Umbilical cord (tissue), 2 donors: ENCODE results near the gene FSD1. TPM values are rescaled to one million over a fixed set of nuclear protein-coding genes. Genes with fewer than 3 reads are reported as not detected.
A peak's percentile ranks its signal among the peaks of the same experiment; 100 is the strongest.
"Not testable (repeated sequence)": the region's sequence is repeated elsewhere in the genome, so short reads cannot be mapped to it uniquely, and the experiment has no call there.

Experiments used
- DNase-seq: peaks from one replicate; pipeline ENCODE4 v3.0.0-alpha.2; 2015; ENCODE audit warnings: low spot score
- total RNA-seq: library from RNA; depleted of rRNA; stranded (reverse); fragments of >200 nt; gene quantifications from one replicate; pipeline ENCODE4 v1.2.3, GENCODE V29; 2014; ENCODE audit warnings: low replicate concordance; ENCODE audit not compliant: insufficient read depth

The FSD1 gene
- total RNA-seq, result 3.4 TPM

DNA sequence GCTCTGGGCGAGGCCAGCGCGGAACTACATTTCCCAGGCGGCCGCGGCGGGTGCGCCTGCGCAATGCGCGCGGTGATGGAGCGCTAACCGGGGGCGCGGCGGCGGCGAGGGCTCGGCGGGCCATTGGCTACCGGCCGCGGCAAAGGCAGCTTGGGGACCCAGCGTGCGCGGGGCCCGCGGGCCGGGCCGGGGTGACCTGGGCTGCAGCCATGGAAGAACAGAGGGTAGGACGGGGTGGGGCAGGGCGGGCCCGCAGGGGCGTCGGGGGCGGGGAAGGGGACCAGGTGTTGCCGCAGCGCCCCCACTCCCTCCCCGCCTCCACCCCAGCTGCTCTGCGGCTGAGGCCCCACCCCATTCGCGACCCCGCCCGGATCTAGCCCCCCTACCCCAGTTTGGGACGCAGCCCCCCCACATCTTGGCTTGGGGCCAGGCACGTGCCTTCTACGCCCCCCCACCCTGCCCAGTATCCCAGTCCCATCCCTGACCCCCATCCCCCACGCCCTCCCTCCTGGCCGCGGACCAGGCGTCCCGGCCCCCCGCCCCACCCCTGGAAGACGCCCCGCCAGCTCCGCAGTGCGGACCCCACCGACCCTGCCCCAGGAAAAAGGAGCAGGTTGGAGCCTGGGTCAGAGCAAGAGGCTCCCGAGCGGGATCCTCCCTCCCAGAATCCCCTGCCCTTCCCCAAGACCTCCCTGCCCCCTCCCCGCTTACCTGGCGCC, at the start of gene FSD1:
TSS of gene FSD1 (plus strand) at position 61 of the 719 bp plus-strand sequence. CDS start at position 210, 149 bp downstream.
- DNase-seq, result peak; percentile 24

DNA sequence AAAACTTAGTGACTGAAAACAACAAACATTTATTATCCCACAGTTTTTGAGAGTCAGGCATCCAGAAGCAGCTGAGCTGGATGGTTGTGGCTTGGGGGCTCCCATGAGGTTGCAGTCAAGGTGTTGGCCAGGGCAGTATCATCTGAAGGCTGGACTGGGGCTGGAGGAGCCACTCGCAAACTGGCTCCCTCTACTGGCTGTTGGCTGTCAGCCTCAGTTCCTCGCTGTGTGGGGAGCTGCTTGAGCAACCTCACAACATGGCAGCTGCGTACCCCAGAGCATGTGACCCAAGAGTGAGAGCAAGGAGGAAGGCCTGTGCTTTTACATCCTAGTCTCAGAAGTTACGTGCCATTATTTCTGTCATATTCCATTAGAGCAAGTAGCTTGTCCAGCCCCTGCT, 47.8 kb upstream of the FSD1 start:
- no peak for DNase-seq

DNA sequence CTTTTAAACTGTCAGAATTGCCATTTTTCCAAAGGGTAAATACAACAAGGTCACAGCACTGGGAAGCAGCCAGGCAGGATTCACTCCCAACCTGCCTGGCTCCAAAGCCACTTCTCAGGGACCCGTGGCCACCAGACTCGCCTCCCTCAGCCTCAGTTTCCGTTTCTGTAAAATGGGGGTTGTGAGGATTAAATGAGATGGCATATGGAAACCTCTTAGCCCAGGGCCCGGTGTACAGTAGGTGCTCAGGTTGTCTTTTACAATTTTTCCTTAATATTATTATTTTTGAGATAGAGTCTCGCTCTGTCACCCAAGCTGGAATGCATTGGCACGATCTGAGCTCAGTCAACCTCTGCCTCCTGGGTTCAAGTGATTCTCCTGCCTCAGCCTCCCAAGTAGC, 47.4 kb upstream of the FSD1 start:
- no peak for DNase-seq

DNA sequence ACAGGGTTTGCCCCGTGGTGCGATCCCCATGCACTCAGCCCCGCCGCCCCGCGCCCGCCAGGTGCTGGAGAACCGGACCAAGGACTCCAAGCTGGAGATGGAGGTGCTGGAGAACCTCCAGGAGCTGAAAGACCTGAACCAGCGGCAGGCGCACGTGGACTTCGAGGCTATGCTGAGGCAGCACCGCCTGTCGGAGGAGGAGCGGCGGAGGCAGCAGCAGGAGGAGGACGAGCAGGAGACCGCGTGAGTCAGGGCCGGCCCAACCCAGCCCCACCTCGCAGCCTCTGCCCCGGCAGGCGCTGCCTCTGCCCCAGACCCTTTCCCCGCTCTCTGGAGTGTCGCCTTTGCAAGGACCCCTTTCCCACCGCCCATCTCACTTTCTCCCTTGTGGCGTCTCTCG, 46.2 kb upstream of the FSD1 start:
- DNase-seq, result no peak

DNA sequence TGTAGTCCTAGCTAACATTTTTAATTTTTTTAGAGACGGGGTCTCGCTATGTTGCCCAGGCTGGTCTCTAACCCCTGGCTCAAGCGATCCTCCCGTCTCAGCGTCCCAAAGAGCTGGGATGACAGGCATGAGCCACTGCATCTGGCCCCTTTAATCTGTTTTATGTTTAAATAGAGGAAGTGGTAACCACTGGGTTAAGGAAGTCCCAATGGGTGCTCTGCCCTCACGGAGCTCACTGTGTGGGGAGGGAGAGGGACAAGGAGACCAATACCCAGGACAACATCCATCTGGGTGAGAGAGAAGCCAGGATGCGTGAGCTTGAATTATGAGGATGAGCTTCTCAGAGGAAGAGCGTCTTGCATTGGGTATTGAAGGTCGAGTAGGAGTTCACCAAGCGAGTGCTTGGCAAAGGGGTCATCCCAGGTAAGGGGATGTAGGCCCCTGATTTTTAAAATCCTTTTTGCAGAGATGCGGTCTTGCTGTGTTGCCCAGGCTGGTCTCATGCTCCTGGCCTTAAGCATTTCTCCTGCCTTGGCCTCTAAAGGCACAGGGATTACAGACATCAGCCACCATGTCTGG, 43.7 kb upstream of the FSD1 start:
- no peak for DNase-seq

DNA sequence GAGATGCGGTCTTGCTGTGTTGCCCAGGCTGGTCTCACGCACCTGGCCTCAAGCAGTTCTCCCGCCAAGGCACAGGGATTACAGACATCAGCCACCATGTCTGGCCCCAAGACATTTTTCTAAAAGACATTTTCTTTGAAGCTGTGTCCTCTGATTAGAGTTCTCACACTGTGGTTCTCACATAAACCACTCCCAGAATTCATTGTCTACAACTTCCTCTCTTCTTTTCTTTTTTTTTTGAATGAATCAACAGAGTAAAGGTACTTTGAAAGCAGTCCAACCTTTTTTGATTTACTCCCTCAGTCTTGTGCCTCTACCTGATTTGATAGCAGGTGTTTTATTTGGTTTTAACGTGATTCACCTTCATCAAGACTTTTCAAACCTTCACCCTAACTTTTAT, 39.6 kb upstream of the FSD1 start:
- no peak for DNase-seq

DNA sequence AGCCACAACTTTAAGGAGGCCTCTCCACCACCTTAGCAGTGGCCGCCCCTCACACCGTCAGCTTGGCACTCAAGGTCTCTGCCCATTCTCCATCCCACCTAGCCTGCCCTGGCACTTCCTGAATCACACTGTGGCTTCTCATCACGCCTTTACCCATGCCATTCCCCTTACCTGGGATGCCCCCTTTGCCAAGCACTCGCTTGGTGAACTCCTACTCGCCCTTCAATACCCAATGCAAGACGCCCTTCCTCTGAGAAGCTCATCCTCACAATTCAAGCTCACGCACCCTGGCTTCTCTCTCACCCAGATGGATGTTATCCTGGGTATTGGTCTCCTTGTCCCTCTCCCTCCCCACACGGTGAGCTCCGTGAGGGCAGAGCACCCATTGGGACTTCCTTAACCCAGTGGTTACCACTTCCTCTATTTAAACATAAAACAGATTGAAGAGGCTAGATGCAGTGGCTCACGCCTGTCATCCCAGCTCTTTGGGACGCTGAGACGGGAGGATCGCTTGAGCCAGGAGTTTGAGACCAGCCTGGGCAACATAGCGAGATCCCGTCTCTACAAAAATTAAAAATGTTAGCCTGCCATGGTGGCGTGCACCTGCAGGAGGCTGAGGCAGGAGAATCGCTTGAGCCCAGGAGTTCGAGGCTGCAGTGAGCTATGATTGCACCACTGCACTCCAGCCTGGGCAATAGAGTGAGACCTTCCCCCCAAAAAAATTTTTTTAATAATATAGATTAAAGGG, 38.0 kb upstream of the FSD1 start:
- DNase-seq, result no peak

DNA sequence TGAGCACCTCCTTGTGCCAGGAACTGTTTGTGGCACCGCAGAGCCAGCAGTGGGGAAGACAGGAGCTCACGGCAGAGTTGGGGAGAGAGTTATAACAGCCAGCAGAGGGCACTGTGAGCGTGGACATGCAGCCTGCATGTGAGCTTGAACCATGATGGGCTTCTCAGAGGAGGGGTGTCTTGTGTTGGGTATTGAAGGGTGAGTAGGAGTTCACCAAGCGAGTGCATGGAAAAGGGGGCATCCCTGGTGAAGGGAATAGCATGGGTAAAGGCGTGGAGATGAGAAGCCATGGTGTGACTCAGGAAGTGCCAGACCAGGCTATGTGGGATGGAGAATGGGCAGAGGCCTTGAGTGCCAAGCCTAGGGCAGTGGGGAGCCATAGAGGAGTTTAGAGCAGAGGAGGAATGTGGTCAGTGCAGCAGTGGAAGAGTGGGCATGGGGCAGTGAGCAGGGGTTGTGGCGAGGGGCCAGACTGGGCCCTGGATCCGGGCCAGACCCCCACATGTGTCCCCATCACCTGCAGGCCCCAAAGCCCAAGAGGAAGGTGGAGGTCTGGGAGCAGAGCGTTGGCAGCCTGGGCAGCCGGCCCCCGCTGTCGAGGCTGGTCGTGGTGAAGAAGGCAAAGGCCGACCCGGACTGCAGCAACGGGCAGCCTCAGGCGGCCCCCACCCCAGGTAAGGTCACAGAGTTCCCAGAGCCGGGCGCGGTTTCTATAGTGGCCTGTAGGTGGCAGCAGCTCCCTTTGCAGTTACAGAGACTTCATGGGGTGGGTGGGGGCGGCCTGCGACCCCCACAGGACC, 37.1 kb upstream of the FSD1 start:
- peak; percentile 11 for DNase-seq

DNA sequence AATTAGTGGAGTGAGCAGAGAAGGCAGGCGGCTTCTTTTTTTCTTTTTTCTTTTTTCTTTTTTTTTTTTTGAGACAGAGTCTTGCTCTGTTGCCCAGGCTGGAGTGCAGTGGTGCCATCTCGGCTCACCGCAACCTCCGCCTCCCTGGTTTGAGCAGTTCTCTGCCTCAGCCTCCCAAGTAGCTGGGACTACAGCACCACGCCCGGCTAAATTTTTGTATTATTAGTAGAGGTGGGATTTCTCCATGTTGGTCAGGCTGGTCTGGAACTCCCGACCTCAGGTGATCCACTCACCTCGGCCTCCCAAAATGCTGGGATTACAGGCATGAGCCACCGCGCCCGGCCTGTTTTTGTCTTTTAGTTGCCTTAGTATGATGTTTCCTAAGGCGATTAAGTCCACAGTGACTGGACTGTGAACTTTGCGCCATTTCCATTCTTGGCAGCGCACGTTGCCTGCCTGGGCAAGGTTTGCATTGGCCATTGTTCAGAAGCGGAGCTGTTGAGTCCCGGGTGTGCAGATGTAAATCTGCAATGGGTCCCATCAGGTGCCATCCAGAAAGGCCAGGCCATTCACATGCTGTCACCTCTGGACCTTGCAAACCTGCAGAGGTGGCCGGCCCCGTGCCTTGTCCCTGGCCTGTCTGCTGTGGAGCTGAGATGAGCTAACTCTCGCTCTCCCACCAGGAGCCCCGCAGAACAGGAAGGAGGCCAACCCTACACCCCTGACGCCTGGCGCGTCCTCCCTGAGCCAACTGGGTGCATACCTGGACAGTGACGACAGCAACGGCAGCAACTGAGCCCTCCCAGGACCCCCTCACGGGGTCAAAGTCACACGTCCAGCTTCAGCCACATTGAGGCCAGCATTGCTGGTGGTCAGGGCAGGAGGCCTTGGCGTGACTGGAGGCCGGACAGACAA, 36.2 kb upstream of the FSD1 start:
- no peak for DNase-seq

DNA sequence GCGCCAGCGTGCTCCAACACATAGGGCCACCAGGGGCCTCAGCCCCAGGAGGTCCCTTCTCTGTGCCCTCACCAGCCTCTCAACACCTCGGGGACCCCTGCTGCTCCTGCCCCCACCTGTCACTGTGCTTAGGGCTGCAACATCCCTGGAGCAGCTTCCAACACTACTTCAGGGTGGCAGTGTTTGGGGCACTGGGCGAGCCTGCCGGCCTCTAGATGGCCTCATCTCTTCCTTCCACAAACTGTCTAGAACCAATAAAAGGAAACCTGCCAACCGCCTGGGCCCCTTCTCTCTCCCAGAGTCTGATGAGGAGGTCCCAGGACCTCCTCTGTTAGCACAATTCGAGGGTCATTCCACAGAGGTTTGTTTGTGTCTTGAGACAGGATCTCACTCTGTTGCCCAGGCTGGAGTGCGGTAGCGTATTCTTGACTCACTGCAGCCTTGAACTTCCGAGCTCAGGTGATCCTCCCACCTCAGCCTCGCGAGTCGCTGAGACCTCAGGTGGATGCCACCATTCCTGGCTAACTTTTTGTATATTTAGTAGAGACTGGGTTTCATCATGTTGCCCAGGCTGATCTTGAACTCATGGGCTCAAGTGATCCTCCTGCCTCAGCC, 35.5 kb upstream of the FSD1 start:
- DNase-seq, result no peak

DNA sequence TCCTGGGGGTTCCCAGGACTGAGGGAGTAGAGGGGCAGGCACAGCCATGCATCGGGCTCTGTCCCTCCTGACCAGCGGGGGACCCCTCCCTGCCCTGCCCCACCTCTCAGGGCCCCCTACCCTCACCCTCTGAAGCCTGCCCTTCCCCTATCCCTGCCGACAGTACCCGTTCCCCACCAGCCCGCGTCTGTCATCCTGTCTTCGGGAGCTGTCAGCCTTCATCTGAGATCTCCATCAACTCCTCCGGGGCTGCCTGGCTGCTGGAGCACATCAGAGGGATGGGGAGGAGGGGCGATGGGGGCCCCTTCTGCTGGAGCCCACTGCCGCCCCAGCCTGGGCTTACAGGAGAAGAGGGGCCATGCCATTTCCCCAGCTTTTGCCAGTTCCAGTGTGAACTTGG, 31.5 kb upstream of the FSD1 start:
- no peak for DNase-seq

DNA sequence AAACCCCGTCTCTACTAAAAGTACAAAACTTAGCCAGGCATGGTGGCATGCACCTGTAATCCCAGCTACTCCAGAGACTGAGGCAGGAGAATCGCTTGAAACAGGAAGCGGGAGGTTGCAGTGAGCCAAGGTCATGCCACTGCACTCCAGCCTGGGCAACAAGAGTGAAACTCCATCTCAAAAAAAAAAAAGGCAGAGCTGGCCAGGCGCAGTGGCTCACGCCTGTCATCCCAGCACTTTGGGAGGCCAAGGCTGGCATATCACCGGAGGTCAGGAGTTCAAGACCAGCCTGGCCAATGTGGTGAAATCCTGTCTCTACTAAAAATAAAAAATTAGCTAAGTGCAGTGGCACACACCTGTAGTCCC, 30.1 kb upstream of the FSD1 start:
- not testable (repeated sequence) for DNase-seq

DNA sequence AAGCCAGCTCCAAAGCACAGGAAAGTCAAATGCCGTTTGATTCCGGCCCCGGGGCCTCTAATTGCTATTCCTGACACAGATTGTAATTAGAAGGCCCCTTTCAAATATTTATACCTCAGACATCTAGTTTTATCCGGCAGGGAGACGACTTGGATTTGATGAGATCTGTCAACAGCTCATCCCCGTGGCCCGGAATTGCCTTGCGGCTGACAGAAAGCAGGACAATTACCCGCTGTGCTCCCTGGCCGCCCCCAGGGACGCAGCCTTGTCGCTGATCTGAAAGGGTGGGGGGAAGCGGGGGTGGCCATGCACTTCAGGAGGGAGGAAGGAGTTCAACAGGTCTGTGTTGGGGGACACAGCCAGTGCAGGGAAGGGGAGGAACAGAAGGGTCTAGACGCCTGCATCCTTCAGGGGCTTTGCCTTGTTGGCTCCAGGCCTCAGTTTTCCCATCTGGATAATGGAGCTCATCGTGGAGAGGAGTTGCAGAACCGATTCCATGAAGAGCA, 27.2 kb upstream of the FSD1 start:
- no peak for DNase-seq

DNA sequence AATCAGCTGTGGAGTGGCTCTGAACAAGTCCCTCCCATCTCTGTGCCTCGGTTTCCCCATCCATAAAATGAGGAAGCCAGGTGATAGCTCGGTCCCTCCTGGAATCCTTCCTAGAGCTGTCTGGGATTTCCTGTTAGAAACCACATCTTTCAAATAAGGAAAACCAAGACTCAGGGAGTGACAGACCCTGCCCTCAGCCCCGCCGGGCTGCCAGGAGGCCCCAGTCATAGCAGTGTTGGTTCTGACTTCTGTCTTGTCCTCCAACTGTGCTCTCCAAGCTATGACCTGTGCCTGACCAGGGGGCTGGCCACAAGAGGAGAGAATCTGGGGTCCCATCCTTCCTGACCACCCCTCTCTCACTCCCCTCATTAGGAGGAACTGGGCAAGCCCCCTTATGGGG, 26.4 kb upstream of the FSD1 start:
- no peak for DNase-seq

DNA sequence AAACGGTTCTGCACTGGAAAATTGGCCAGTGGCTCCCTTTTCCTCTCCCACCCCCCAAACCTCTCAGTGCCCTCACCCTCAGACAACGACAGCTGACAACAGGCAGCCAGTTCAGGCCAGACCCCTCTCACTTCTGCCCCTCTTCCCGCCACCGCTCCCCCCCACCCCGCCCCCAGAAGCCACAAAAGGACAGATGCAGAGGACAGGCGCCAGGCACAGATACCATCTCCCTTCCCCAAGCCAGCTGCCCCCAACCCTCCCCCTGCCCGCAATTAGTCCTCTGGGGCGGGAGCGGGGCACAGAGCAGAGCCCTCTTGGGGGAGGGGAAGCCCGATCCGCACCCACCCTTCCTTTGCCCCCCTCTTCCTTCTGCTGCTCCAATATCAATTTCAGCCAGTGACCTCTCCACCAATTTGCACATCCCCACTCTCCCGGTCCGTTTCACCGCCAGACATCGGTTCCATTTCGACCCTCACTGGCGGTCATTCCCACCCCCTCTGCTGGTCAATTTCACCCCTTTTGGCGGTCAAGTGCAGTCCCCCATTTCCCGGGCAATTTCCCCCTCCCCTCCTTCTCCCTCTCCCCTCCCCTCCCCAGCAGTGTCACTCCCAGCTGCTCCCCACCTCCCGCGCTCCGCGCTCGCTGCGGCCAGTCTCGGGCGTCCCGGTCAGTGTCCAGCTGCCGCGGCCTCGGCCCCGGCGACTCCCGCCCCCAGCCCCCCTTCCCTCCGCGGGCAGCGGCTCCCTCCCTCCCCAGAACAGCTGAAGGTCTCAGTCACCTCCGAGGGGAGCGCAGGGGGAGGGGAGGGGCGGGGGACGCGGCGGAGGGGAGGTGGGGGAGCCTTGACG, 25.8 kb upstream of the FSD1 start, which contains the start of gene SHD:
TSS of gene SHD (plus strand) at position 848 of the 848 bp plus-strand sequence. CDS start 798 bp downstream, outside the sequence.
- no peak for DNase-seq

DNA sequence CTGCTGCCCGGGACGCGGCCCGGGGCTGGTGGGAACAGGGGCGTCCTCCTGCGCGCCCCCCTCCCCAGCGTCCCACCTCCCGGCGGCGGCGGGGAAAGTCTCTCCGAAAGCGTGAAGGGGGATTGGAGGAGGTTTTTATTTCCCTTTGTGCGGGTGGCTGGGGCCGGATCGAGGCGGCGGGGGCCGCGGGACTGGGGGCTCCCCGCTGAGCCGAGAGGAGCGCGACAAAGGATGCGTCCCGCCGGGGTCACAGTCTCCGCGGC, 25.2 kb upstream of the FSD1 start:
- DNase-seq, result no peak

DNA sequence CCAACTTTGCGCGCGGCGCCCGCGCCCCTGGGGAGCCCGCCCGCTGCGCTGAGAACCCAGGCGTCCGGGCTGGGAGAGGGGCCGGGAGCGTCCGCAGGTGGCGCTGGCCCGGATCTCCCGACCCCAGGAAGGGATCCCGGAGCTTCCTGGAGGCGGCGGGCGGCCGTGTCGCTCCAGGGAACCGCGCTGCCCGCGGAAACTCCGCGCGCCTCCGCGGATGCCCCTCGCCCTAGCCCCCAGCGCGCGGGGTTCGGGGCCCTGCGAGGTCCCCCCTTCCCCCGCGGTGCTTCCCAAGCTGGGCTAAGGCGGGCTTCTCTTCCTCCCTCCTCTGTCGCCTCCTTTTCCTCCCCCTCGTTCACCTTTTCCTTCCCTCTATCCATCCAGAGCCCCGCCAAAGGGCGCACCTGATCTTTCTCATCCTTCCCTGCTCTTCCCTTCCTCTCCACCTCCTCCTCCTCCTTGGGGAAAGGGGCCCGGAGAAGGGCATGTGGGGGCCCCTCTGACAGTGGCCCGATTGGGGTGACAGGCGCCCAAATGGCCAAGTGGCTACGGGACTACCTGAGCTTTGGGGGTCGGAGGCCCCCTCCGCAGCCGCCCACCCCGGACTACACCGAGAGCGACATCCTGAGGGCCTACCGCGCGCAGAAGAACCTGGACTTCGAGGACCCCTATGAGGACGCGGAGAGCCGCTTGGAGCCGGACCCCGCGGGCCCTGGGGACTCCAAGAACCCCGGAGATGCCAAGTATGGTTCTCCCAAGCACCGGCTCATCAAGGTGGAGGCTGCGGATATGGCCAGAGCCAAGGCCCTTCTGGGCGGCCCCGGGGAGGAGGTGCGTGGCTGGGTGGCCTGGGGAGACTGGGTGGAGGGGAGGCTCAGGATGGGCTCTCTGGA, 24.6 kb upstream of the FSD1 start:
- no peak for DNase-seq

DNA sequence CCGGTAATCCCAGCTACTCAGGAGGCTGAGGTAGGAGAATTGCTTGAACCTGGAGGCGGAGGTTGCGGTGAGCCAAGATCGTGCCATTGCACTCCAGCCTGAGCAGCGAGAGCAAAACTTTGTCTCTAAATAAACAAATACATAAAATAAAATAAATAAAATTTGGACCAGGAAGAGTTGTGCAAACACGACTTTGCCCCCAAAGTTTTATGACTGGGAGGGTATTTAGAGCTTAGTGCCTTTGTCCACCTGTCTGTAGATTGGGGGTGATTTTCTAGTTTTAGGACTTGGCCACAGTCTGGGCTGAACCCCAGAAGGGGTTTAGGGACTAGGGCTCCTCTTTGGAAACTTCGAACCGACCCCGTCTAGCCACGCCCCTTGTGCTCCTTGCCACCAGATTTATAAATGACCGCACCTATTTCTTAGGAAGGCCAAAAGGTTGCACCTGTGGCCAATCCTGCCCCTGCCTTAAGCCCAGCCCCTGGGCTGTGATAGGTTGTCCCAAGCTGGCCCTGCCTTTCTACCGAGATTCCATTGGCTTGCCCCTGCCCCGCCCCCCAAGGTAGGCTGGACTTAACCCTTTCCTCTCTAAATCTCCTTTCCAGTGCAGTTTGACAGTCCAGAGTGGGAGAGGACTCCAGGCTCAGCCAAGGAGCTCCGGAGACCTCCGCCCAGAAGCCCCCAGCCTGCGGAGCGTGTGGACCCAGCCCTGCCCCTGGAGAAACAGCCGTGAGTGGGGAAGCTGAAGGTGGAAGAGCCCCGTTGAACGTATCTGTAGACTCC, 20.0 kb upstream of the FSD1 start:
- no peak for DNase-seq
